PC-3 (cell line): ENCODE data around the gene PRIM2. TPM values are rescaled to one million over a fixed set of nuclear protein-coding genes. Genes with fewer than 3 reads are reported as not detected.
A peak's percentile ranks its signal among the peaks of the same experiment; 100 is the strongest.
"Not testable (repeated sequence)": the region's sequence is repeated elsewhere in the genome, so short reads cannot be mapped to it uniquely, and the experiment has no call there.

Experiments
- ATAC-seq: fragments of 200-7000 bp; cut with Tn5 transposase; 2 replicates; pipeline ENCODE4 v1.9.1; 2020; ENCODE audit warnings: mild to moderate bottlenecking, moderate library complexity
- BruUV-seq: library from RNA; stranded (reverse); fragments of 400-500 nt; replicated peaks from 2 replicates; lab custom pipeline; 2021; lab: Mats Ljungman, UMichigan
- CTCF ChIA-PET: fragments of 300-600 bp; sonication (Branson Sonifier 250); formaldehyde crosslinking; loops from one replicate; lab custom pipeline; 2022; ENCODE audit warnings: antibody characterized with exemption; lab: Charles Lee
- POLR2A ChIA-PET: fragments of 300-600 bp; sonication (Branson Sonifier 250); formaldehyde crosslinking; loops from one replicate; lab custom pipeline; 2022; ENCODE audit warnings: antibody characterized with exemption; ENCODE audit not compliant: unreplicated experiment; lab: Charles Lee
- DNase-seq: peaks from one replicate; pipeline ENCODE4 v3.0.0-alpha.2; 2015
- H2AFZ ChIP-seq: fragments of 300-600 bp; sonication (generic); 2 replicates; pipeline ENCODE4 v1.6.0; 2016; ENCODE audit warnings: antibody characterized with exemption, low read length
- H3F3A ChIP-seq: fragments of 300-600 bp; sonication (generic); one replicate; pipeline ENCODE4 v1.6.0; 2017; ENCODE audit warnings: antibody characterized with exemption, low read length, control low read depth, mild to moderate bottlenecking; ENCODE audit not compliant: unreplicated experiment
- H3K27ac ChIP-seq: fragments of 300-600 bp; sonication (generic); 2 replicates; pipeline ENCODE4 v1.5.1; 2016; ENCODE audit warnings: mild to moderate bottlenecking, low read length
- H3K27me3 ChIP-seq: fragments of 300-600 bp; sonication (generic); 2 replicates; pipeline ENCODE4 v1.6.1; 2016; ENCODE audit warnings: low read length, mixed read lengths
- H3K36me3 ChIP-seq: fragments of 300-600 bp; sonication (generic); 2 replicates; pipeline ENCODE4 v1.6.1; 2016; ENCODE audit warnings: low read depth, mixed run types, low read length, mixed read lengths
- H3K4me1 ChIP-seq: fragments of 300-600 bp; sonication (generic); 2 replicates; pipeline ENCODE4 v1.5.1; 2016; ENCODE audit warnings: low read length; ENCODE audit not compliant: insufficient read depth
- H3K4me2 ChIP-seq: fragments of 300-600 bp; sonication (generic); 2 replicates; pipeline ENCODE4 v1.6.0; 2016; ENCODE audit warnings: low read length
- H3K4me3 ChIP-seq: fragments of 300-600 bp; sonication (generic); 2 replicates; pipeline ENCODE4 v1.5.1; 2016; ENCODE audit warnings: mild to moderate bottlenecking, low read length, mixed read lengths
- H3K79me2 ChIP-seq: fragments of 300-600 bp; sonication (generic); 2 replicates; pipeline ENCODE4 v1.6.1; 2017; ENCODE audit warnings: low read length, mixed read lengths
- H3K9ac ChIP-seq: fragments of 300-600 bp; sonication (generic); 2 replicates; pipeline ENCODE4 v1.6.0; 2016; ENCODE audit warnings: mild to moderate bottlenecking, low read length
- H3K9me2 ChIP-seq: fragments of 300-600 bp; sonication (generic); replicated peaks from 2 replicates; pipeline ENCODE4 v1.6.1; 2016; ENCODE audit warnings: mixed run types, low read length, mixed read lengths
- H3K9me3 ChIP-seq: fragments of 300-600 bp; sonication (generic); 2 replicates; pipeline ENCODE4 v1.6.1; 2016; ENCODE audit warnings: low read length, mixed read lengths
- H4K20me1 ChIP-seq: fragments of 300-600 bp; sonication (generic); 2 replicates; pipeline ENCODE4 v1.6.1; 2016; ENCODE audit warnings: low read length, mixed read lengths
- intact Hi-C: fragments of 100-400 bp; cut with micrococcal nuclease; formaldehyde crosslinking; loops from 2 replicates; pipeline ENCODE4 v1.9.0; 2023
- total RNA-seq: library from RNA; depleted of rRNA; stranded (reverse); fragments of >200 nt; gene quantifications from 2 replicates; pipeline ENCODE4 v1.2.3, GENCODE V29; 2014

The PRIM2 gene
- total RNA-seq, 1 experiment from 2014 or later: 48.4 TPM

- H3K27ac ChIP-seq, H3K36me3 ChIP-seq, POLR2A ChIA-PET, CTCF ChIA-PET, H3K4me3 ChIP-seq, H3K79me2 ChIP-seq, BruUV-seq, H4K20me1 ChIP-seq, intact Hi-C loops, ATAC-seq, H3K27me3 ChIP-seq, H3K9ac ChIP-seq, H3K9me3 ChIP-seq, H3K4me1 ChIP-seq, H3K4me2 ChIP-seq, H3F3A ChIP-seq, H2AFZ ChIP-seq, DNase-seq, H3K9me2 ChIP-seq: not testable (repeated sequence)
Observed at GRCh38 chr6:57557855-57558254, 240.4 kb downstream of the PRIM2 start.

DNA sequence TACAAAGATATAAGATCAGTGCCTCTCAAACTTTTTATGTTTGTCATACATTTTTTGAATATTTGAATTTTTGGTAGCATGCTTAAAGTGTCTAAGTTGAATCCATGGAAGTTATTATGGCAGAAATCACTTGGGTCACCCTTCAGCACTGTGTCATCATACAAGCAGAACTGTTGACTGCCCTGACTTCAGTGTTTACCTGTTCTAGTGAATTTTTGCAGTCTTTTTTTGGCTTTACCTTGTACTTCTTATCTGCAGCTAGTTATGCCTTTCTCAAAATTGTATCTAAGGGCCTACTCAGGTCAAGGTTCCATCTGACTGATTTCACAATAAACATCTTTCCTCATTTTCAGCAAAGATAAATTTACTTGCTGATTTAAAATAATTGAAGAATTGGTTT, 241.7 kb downstream of the PRIM2 start:
- H3K79me2 ChIP-seq, H2AFZ ChIP-seq, H3K9me2 ChIP-seq, BruUV-seq, H3K9ac ChIP-seq, H4K20me1 ChIP-seq, intact Hi-C loops, H3K36me3 ChIP-seq, H3F3A ChIP-seq, H3K27me3 ChIP-seq, ATAC-seq, H3K9me3 ChIP-seq, H3K27ac ChIP-seq, POLR2A ChIA-PET, H3K4me3 ChIP-seq, H3K4me2 ChIP-seq, DNase-seq, CTCF ChIA-PET, H3K4me1 ChIP-seq: not testable (repeated sequence)

DNA sequence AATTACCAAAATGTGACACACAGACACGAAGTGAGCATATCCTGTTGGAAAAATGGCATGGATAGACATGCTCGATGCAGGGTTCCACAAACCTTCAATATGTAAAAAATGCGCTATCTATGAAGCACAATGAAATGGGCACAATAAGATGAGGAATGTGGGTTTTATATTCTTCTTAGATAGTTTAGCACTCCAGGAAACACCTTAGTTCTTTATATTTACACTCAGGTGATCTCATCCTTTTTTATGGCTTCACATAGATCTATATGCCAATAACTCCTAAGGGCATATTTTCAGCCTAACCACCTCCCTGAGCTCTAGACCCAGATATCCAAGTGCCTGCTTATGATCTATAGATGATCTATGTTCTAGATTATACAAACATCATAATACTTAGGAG, 244.8 kb downstream of the PRIM2 start:
- POLR2A ChIA-PET, intact Hi-C loops, H3K79me2 ChIP-seq, H3K27ac ChIP-seq, H3K36me3 ChIP-seq, H3K4me2 ChIP-seq, H4K20me1 ChIP-seq, H3K4me3 ChIP-seq, H3F3A ChIP-seq, H3K27me3 ChIP-seq, CTCF ChIA-PET, H2AFZ ChIP-seq, H3K9ac ChIP-seq, H3K4me1 ChIP-seq, H3K9me2 ChIP-seq, BruUV-seq, H3K9me3 ChIP-seq: not testable (repeated sequence)
- DNase-seq (peak; percentile 11), ATAC-seq (peak; percentile 80)

- CTCF ChIA-PET, H2AFZ ChIP-seq, POLR2A ChIA-PET, H3K27ac ChIP-seq, H3K4me1 ChIP-seq, H3K4me2 ChIP-seq, ATAC-seq, H3F3A ChIP-seq, H3K9me3 ChIP-seq, DNase-seq, H3K36me3 ChIP-seq, BruUV-seq, H3K9me2 ChIP-seq, H3K79me2 ChIP-seq, intact Hi-C loops, H3K9ac ChIP-seq, H3K4me3 ChIP-seq, H3K27me3 ChIP-seq, H4K20me1 ChIP-seq: not testable (repeated sequence)
Observed at GRCh38 chr6:57572119-57572518, 254.7 kb downstream of the PRIM2 start.

DNA sequence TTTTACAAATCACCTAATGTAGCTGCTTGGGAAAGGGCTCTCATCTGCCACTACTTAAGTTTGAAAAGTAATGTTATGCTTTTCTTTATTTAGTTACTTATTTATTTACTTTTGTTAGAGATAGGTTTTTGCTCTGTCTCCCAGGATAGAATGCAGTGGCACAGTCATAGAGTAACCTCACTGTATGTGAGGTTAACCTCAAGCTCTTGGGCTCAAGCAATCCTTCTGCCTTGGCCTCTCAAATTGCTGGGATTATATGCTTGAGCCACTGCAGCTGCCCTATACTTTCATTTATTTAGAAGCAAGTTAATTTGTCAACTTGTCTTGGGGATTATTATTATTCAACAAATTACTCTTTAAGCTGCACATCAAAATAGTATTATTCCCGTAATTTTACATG, 255.4 kb downstream of the PRIM2 start:
- intact Hi-C loops, H3K36me3 ChIP-seq, H3K4me2 ChIP-seq, H3F3A ChIP-seq, H3K9ac ChIP-seq, DNase-seq, H4K20me1 ChIP-seq, H3K9me2 ChIP-seq, H3K4me3 ChIP-seq, H3K27me3 ChIP-seq, CTCF ChIA-PET, H3K4me1 ChIP-seq, H3K9me3 ChIP-seq, H2AFZ ChIP-seq, H3K27ac ChIP-seq, BruUV-seq, H3K79me2 ChIP-seq, ATAC-seq, POLR2A ChIA-PET: not testable (repeated sequence)

DNA sequence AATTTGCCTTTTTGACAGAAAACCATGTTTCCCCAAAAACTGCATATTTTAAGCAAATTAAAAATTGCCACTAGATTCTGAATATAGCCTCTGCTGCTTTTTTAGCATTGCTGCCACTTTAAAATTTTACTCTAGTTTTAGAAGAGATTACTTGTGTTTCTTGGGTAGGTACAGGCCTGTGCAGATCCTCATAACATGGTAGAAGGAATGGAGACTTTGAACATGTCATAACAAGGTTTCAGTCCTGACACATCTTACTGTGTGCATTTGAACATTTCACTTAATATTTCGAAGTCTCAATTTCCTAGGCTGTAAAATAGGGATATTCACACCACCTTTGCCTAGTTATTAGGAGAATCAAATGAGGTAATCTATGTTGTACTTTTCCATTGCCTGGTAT, 259.6 kb downstream of the PRIM2 start:
- H3K4me3 ChIP-seq, H3K4me2 ChIP-seq, H2AFZ ChIP-seq, H3K9me2 ChIP-seq, DNase-seq, H3K4me1 ChIP-seq, H4K20me1 ChIP-seq, H3K27ac ChIP-seq, H3K9ac ChIP-seq, H3K9me3 ChIP-seq, CTCF ChIA-PET, H3K27me3 ChIP-seq, BruUV-seq, POLR2A ChIA-PET, H3F3A ChIP-seq, ATAC-seq, H3K79me2 ChIP-seq, intact Hi-C loops, H3K36me3 ChIP-seq: not testable (repeated sequence)
